AG09319 (cell line): ENCODE data around the gene TBCB.

Experiments used
- DNase-seq: peaks from one replicate; pipeline ENCODE4 v3.0.0-alpha.2; 2010; ENCODE audit warnings: low read depth; ENCODE audit errors: extremely low read depth
- TF ChIP-seq, protein P1 (sequence below): IDR thresholded peaks from 2 replicates; pipeline ENCODE4 v1.5.1; 2011; ENCODE audit warnings: low read depth, mild to moderate bottlenecking, inconsistent platforms, low read length, moderate library complexity

Gene TBCB

DNA sequence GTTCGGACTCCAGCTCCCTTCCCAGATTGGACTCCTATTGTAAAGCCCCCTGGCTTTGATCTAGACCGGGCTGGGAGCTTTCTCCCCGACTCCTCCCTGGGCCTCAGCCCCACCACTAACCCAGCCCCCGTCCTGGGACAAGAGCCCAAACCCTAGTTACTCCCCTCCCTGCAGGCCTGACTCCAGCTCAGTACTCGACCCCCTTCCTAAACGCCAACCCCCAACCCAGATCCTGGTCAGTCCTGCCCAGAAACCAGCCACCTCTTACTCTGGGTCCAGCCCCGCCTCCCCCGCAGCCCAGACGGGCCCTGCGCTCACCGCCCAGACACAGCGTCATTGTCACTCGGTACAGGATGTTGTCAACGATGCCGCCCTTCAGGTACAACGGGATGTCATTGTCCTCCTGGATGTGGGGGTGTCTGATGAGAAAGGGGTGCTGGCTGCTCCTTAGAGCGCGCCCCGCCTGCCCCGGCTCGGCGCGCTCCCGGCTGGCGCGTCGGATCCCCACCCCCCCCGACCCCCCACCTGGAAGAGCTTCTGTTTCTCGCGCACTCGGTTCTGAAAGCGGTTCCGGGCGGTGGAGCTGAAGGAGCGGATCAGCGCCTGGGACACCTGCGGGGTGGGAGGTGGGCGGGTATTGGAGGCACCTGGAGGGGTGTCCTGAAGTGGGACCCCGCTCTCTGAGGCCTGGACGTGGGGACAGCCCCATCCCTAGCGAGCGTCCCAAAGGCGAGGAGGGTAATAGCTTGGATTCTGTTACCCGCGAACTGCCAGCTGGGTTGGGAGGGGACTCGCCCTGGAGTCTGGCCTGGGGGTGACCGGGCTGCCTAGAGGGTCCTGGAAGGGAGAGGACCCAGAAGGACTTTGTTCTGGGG, 36.1 kb downstream of the TBCB start:
- no peak for DNase-seq
- TF ChIP-seq, protein P1, sequence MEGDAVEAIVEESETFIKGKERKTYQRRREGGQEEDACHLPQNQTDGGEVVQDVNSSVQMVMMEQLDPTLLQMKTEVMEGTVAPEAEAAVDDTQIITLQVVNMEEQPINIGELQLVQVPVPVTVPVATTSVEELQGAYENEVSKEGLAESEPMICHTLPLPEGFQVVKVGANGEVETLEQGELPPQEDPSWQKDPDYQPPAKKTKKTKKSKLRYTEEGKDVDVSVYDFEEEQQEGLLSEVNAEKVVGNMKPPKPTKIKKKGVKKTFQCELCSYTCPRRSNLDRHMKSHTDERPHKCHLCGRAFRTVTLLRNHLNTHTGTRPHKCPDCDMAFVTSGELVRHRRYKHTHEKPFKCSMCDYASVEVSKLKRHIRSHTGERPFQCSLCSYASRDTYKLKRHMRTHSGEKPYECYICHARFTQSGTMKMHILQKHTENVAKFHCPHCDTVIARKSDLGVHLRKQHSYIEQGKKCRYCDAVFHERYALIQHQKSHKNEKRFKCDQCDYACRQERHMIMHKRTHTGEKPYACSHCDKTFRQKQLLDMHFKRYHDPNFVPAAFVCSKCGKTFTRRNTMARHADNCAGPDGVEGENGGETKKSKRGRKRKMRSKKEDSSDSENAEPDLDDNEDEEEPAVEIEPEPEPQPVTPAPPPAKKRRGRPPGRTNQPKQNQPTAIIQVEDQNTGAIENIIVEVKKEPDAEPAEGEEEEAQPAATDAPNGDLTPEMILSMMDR: no peak

DNA sequence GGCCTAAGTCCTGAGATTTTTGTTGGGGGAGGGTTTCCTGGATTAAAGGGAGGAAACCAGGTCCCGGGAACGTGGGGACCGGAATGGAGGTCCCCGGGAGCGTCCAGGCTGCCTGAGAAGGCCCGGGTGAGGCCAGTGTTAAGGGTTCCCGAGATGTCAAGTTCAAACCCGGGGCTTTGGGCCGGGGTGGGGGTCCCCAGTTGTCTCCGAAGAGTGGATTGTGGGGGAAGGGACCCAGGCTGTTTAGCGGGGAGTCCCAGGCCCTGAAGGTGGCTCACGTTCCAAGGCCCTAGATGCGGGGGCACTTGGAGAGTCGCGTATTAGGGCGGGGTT, 36.7 kb downstream of the TBCB start:
- DNase-seq: no peak
- TF ChIP-seq, protein P1: no peak

DNA sequence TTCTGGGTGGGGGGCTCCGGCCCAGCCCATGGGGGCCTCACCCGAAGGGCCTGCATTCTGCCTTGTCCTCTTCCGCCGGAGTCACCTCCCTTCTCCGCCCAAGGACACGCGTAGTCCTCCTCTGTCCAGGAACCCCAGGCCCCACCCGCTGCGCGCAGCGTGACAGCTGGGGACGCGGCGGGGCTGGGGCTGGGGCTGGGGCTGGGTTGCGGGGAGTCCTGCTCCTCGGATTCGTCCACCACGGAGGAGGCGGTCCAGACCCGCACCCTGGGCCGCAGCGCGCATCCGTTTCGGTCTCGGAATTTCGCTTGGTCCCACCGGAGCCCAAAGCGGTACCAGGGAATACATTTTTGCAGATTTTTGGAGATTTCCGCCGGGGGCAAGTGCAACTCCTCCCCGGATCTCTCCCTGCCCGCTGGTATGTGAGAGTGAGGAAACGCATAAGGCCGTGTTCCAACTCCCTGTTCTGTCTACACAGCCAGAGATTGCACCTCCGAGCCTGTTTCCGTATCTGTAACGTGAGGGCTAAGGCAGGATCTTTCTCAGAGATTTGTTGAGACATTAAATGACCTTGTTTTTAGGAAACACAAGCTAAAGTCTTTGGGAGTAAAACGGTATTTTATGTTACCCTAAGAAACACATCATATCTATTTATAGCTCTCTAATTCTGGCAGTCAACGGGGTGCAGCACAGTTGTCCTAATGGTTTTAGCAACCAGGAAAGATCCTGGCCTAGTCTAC, 37.3 kb downstream of the TBCB start, which contains the start of gene COX7A1:
Gene COX7A1 (minus strand): TSS at position 96 of the 740 bp plus-strand sequence. CDS start 40 bp downstream, at position 56.
- no peak for DNase-seq
- TF ChIP-seq, protein P1: no peak

DNA sequence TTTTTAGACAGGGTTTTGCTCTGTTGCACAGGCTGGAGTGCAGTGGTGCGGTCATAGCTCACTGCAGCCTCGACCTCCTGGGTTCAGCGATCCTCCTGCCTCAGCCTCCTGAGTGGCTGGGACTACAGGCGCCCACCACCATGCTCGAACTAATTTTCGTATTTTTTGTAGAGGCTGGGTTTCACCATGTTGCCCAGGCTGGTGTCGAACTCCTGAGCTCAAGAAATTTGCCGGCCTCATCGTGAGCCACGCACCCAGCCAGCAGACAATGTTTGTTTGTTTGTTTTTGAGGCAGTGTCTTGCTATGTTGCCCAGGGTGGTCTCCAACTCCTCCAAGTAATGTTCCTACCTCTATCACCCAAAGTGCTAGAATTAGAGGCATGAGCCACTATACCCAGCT, 37.9 kb downstream of the TBCB start:
- DNase-seq: no peak
- TF ChIP-seq, protein P1: no peak

DNA sequence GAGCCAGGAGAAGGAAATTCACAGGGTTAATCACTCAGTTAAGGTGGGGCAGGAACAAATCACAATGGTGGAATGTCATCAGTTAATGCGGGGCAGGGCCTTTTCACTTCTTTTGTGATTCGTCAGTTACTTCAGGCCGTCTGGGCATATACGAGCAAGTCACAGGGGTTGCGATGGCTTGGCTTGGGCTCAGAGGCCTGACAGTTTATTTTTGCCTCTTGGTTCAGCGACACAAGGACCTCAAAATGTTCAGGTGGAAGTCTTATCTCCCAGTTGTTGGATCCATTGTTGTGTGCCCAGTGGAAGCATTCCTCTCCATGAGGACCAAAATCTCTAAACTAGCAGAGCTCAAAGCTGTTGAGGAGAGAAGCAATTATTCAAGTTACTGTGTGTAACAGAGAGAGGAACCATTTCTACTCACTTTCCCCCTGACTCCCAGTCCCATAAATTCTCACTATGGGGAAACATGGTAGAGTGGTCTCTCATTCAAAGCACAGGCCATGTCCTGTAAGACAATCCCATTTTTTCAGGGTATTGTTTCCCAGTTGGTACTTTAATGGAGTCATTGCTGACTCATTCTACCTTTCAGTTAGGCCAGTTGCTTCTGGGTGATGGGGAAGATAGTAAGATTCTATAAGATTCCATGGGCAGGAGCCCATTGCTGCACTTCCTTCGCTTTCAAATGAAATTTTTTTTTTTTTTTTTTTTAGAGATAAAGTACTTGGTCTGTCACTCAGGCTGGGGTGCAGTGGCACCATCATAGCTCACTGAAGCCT, 45.7 kb downstream of the TBCB start:
- DNase-seq: no peak
- TF ChIP-seq, protein P1: no peak

DNA sequence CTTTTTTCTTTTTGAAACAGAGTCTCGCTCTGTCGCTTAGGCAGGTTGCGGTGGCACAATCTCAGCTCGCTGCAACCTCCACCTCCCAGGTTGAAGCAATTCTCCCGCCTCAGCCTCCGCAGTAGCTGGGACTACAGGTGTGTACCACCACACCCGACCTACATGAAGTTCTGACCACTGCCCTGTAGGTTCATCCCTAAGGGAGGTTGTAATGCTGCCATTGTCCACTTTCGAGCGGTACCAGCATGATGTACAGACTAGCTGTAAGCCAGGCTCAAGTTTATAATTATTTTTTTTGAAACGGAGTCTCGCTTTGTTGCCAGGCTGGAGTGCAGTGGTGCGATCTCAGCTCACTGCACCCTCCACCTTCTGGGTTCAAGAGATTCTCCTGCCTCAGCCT, 48.5 kb downstream of the TBCB start:
- TF ChIP-seq, protein P1: no peak
- DNase-seq: no peak
